Gastroesophageal sphincter (tissue), 4 donors: Measurements from ENCODE around the gene CDH4. TPM values are rescaled to one million over a fixed set of nuclear protein-coding genes. Genes with fewer than 3 reads are reported as not detected.

Source experiments
- ATAC-seq: fragments of 150-250 bp; one replicate; pipeline ENCODE4 v1.9.1; 2016; ENCODE audit warnings: mild to moderate bottlenecking, moderate library complexity
- H3K27ac ChIP-seq, 4 donors: fragments of 200-600 bp; sonication (generic) in 3 of 4; 1 replicate in 3 of 4; 2 replicates in 1 of 4; pipeline ENCODE4 v1.5.1; 2016 to 2019
- H3K27me3 ChIP-seq: fragments of 200-600 bp; sonication (generic); one replicate; pipeline ENCODE4 v1.5.1; 2019
- H3K36me3 ChIP-seq, 2 donors: fragments of 200-600 bp; sonication (generic); one replicate each; pipeline ENCODE4 v1.5.1; 2019; ENCODE audit warnings: control low read depth in 1 of 2
- H3K4me1 ChIP-seq, 3 donors: fragments of 200-600 bp; sonication (generic); 1 replicate in 2 of 3; 2 replicates in 1 of 3; pipeline ENCODE4 v1.5.1; 2016 to 2019; ENCODE audit warnings: control low read depth in 2 of 3
- H3K4me3 ChIP-seq, 2 donors: fragments of 200-600 bp; sonication (generic); one replicate each; pipeline ENCODE4 v1.5.1; 2019; ENCODE audit warnings: mild to moderate bottlenecking in 1 of 2, moderate library complexity in 1 of 2
- H3K9me3 ChIP-seq, 3 donors: fragments of 200-600 bp; sonication (generic); one replicate each; pipeline ENCODE4 v1.5.1; 2017 to 2019; ENCODE audit warnings: control low read depth in 2 of 3
- EP300 ChIP-seq: sonication (generic); formaldehyde crosslinking; IDR thresholded peaks from one replicate; pipeline ENCODE4 v1.6.1; 2017; ENCODE audit warnings: antibody characterized with exemption, mild to moderate bottlenecking
- POLR2A ChIP-seq, 2 donors: fragments of 450-650 bp; IDR thresholded peaks; one replicate each; pipeline ENCODE4 v1.6.1; 2017; ENCODE audit warnings: antibody characterized with exemption in 2 of 2, mild to moderate bottlenecking in 2 of 2, moderate library complexity in 1 of 2
- POLR2AphosphoS5 ChIP-seq: sonication (generic); formaldehyde crosslinking; IDR thresholded peaks from one replicate; pipeline ENCODE4 v1.6.1; 2017; ENCODE audit warnings: antibody characterized with exemption
- WGBS, 2 donors: methylation state at CpG; one replicate each; pipeline ENCODE4 v1.1.5; 2018; ENCODE audit warnings: low coverage in 1 of 2; 5-methylcytosine and 5-hydroxymethylcytosine counted together
- total RNA-seq, 4 donors: library from RNA; depleted of rRNA; stranded (reverse); fragments of >200 nt; gene quantifications; one replicate each; pipeline ENCODE4 v1.1.0, GENCODE V29; 2016
- TF ChIP-seq, protein P1 (sequence below), 4 experiments: fragments of 200-600 bp in 2 of 4; fragments of 450-650 bp in 2 of 4; sonication (generic) in 1 of 4; IDR thresholded peaks; one replicate each; pipeline ENCODE4 v1.5.1; 2017 to 2019; ENCODE audit warnings: antibody characterized with exemption in 4 of 4, mild to moderate bottlenecking in 2 of 4, moderate library complexity in 2 of 4

The CDH4 gene
- total RNA-seq, 4 donors from 2014 or later: under 0.01 to 1.5 (median 0.42) TPM; not detected in 1

DNA sequence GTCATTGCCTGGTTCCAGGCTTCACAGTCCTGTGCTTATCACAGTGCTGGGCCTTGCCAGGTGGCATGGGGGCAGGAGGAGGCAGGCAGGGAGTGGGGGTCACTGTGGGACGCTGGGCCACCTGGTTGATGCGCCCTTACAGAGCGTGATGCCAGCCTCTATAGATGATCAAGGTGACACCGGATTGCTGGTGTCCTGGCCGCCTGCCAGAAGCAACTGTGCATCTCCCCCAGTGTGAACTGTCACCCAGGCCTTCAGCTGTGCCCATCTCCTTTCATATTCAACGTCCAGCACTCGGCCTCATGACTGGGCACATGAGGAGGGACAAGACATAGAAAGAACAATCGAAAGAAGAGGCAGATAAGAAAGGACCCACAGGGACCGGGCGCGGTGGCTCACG lies 494.7 kb downstream of the CDH4 start:
- no peak overlapping the region for H3K27ac ChIP-seq
- H3K27me3 ChIP-seq: peaks cover 7% of the 10 kb centered on the region
- 84% methylated on average over 8 of the region's 12 CpGs; no CpG with 5 or more reads in 1 of the 2 donors for WGBS, 2 donors
- no peak for ATAC-seq
- H3K9me3 ChIP-seq: peaks cover 0 to 30% (median 0%) of the 10 kb centered on the region in 3 donors
- TF ChIP-seq EP300: no peak
- TF ChIP-seq, protein P1, sequence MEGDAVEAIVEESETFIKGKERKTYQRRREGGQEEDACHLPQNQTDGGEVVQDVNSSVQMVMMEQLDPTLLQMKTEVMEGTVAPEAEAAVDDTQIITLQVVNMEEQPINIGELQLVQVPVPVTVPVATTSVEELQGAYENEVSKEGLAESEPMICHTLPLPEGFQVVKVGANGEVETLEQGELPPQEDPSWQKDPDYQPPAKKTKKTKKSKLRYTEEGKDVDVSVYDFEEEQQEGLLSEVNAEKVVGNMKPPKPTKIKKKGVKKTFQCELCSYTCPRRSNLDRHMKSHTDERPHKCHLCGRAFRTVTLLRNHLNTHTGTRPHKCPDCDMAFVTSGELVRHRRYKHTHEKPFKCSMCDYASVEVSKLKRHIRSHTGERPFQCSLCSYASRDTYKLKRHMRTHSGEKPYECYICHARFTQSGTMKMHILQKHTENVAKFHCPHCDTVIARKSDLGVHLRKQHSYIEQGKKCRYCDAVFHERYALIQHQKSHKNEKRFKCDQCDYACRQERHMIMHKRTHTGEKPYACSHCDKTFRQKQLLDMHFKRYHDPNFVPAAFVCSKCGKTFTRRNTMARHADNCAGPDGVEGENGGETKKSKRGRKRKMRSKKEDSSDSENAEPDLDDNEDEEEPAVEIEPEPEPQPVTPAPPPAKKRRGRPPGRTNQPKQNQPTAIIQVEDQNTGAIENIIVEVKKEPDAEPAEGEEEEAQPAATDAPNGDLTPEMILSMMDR (IDR thresholded peaks at IDR 0.05): no peak
- TF ChIP-seq POLR2A (IDR thresholded peaks at IDR 0.05): no peak
- no peaks in the 10 kb centered on the region for H3K4me1 ChIP-seq
- no peaks in the 10 kb centered on the region for H3K36me3 ChIP-seq
- H3K4me3 ChIP-seq: no peak overlapping the region

DNA sequence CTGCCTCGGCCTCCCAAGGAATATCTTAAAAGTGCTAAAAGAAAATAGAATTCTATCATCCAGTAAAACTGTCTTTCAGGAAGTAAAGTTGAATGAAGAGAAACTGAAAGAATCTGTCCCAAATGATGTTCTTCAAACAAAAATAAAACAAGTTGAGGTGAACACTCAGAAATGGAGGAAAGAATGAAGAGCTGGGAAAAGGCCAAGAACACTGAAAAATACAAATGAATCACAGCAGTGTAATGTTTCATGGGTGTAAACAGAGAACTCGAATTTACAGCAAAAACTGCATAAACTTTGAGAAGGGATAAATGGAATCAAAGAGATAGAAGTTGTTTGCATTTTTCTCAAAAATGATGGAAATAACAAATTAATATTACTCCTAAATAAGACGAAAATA lies 496.3 kb downstream of the CDH4 start:
- Histone ChIP-seq H3K9me3 (peaks cover 0 to 33% (median 0%) of the 10 kb centered on the region in 3 donors), H3K4me1 (no peaks in the 10 kb centered on the region), H3K4me3 (no peak overlapping the region), H3K27ac (no peak overlapping the region), H3K36me3 (no peaks in the 10 kb centered on the region), H3K27me3 (peaks cover 7% of the 10 kb centered on the region)
- TF ChIP-seq POLR2A (IDR thresholded peaks at IDR 0.05) (no peak), POLR2AphosphoS5 (no peak), EP300 (no peak)
- TF ChIP-seq, protein P1 (IDR thresholded peaks at IDR 0.05): no peak
- ATAC-seq: no peak
- 43 to 45% methylated on average over 2 of the region's 3 CpGs for WGBS, 2 donors

DNA sequence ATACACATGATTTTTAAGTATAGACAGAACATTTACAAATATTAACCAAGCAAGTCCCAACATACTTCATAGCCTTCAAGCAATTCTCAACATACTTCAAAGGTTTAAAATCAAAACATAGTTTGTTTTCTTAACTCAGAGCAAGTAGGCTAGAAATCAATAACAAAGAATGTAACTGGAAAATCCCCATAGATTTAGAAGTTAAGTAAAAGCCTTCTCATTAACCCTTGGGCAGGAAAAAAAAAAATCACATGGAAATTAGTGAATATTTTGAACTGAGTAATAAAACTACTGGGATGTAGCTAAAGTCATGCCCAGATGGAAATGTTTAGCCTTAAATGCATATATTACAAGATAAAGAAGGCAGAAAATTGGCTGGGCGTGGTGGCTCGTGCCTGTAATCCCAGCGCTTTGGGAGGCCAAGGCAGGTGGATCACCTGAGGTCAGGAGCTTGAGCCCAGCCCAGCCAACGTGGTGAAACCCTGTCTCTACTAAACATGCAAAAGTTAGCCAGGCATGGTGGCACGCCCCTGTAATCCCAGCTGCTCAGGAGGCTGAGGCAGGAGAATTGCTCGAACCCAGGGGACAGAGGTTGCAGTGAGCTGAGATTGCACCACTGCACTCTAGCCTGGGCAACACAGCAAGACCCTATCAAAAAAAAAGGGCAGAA lies 497.5 kb downstream of the CDH4 start:
- no peak overlapping the region for H3K27ac ChIP-seq
- TF ChIP-seq POLR2A (IDR thresholded peaks at IDR 0.05) (no peak), POLR2AphosphoS5 (no peak)
- peaks cover 7% of the 10 kb centered on the region for H3K27me3 ChIP-seq
- no peaks in the 10 kb centered on the region for H3K4me1 ChIP-seq
- ATAC-seq: no peak
- H3K36me3 ChIP-seq: no peaks in the 10 kb centered on the region
- no peak overlapping the region for H3K4me3 ChIP-seq
- WGBS, 2 donors: 60 to 68% methylated on average over 1 to 4 of the region's 6 CpGs
- peaks cover 0 to 33% (median 0%) of the 10 kb centered on the region in 3 donors for H3K9me3 ChIP-seq

DNA sequence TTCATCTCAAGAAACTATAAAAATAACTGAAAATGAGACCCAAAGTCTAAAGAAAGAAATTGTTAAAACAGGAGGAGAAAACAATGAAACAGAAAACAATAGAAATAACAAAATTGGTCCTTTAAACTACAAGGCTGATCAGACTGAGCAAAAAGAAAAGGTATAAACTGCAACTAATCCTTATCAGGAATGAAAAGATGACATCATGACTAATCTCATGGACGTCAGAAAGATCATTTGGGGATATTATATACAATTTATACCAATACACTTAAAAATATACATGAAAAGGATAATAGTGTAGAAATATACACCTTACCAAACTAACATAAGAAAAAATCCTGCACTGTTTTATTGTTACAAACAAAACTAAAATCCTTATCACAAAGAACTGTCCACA lies 498.0 kb downstream of the CDH4 start:
- no peak for TF ChIP-seq EP300
- TF ChIP-seq POLR2AphosphoS5: no peak
- TF ChIP-seq, protein P1 (IDR thresholded peaks at IDR 0.05): no peak
- no peak for TF ChIP-seq POLR2A (IDR thresholded peaks at IDR 0.05)
- no peak overlapping the region for H3K4me3 ChIP-seq
- no peaks in the 10 kb centered on the region for H3K4me1 ChIP-seq
- WGBS, 2 donors: 57 to 75% methylated on average over 1 of the region's 1 CpG
- ATAC-seq: no peak
- peaks cover 7% of the 10 kb centered on the region for H3K27me3 ChIP-seq
- no peaks in the 10 kb centered on the region for H3K36me3 ChIP-seq
- no peak overlapping the region for H3K27ac ChIP-seq
- peaks cover 0 to 33% (median 0%) of the 10 kb centered on the region in 3 donors for H3K9me3 ChIP-seq

DNA sequence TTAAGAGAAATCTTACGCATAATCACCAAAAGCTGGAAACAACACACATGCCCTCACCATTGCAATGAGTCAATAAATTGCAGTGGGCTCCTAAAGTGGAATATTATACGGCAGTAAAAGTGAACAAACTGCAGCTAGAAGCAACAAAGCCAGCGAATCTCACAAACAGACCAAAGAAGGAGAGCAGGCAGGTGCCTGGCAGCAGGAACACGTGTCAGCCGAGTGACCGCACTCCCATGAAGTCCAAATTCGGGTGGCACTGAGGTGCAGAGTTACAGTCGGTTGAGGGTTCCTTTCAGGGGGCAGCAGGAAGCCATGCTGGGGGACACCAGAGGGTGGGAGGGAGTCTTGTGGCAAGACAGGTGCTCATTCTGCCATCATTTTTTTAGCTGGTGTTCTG lies 500.5 kb downstream of the CDH4 start:
- TF ChIP-seq POLR2AphosphoS5 (no peak), POLR2A (IDR thresholded peaks at IDR 0.05) (no peak)
- ATAC-seq: no peak
- H3K27me3 ChIP-seq: peaks cover 16% of the 10 kb centered on the region

DNA sequence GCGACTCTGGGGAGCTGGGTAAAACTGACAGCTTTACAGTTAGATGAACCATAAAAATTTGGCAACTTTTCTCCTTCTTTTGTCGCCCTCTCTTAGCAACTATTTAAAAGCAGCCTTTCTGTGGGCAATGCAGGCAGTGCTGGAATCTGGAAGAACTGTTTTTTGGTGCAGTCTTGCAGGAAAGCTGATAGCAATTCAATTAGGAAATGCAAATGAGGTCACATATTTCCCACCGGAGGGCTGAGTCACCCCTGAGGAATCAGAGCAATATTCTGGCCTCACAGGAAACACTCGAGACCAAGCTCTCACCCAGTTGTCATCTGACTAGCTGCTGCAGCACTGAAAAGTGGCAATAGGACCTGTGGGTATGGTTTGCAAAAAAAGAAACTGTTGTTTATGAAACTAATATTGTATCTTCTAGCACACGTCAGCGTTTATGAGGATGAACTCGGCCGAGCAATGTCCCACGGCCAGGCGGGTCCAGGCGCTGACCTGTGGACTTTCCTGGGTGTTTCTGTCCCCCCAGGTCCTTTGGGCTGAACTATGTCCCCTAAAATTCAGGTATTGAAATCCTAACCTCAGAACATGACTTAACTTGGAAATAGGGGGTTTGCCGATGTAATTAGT lies 501.4 kb downstream of the CDH4 start:
- Histone ChIP-seq H3K27ac (no peak overlapping the region), H3K4me1 (no peaks in the 10 kb centered on the region), H3K9me3 (peaks cover 0 to 25% (median 0%) of the 10 kb centered on the region in 3 donors), H3K36me3 (no peaks in the 10 kb centered on the region), H3K27me3 (peaks cover 25% of the 10 kb centered on the region), H3K4me3 (no peak overlapping the region)
- WGBS, 2 donors: 57 to 59% methylated on average over 10 to 11 of the region's 12 CpGs
- ATAC-seq: no peak
- no peak for TF ChIP-seq POLR2AphosphoS5
- TF ChIP-seq, protein P1 (IDR thresholded peaks at IDR 0.05): no peak
- no peak for TF ChIP-seq POLR2A (IDR thresholded peaks at IDR 0.05)
- no peak for TF ChIP-seq EP300

More for the DNA sequence above, 500.5 kb downstream of the CDH4 start:
- no peaks in the 10 kb centered on the region for H3K36me3 ChIP-seq
- H3K4me3 ChIP-seq: no peak overlapping the region
- no peak overlapping the region for H3K27ac ChIP-seq
- H3K4me1 ChIP-seq: no peaks in the 10 kb centered on the region
- H3K9me3 ChIP-seq: peaks cover 0 to 25% (median 0%) of the 10 kb centered on the region in 3 donors
- 89 to 91% methylated on average over 5 to 7 of the region's 8 CpGs for WGBS, 2 donors
